ENCODE data around the gene TAS1R3. TPM values are rescaled to one million over a fixed set of nuclear protein-coding genes. Genes with fewer than 3 reads are reported as not detected.
A peak's percentile ranks its signal among the peaks of the same experiment; 100 is the strongest.

TAS1R3 gene
- 0.28 and 0.38 TPM in 2 replicates for total RNA-seq

GRCh38 chr1:1331068-1331965 is at the start of gene TAS1R3:
TSS of gene TAS1R3 (plus strand) at chr1:1331280. CDS start at chr1:1331346, 66 bp downstream.
- Mint-ChIP-seq H3K27ac (no peak within 1 kb of the TSS), H3K27me3 (no peaks in the 10 kb centered on the region), H3K36me3 (ENCODE audit: low read depth) (no peaks in the 10 kb centered on the region), H3K4me3 (no peak within 1 kb of the TSS), H3K4me1 (peaks cover 2% of the 10 kb centered on the region), H3K9me3 (no peaks in the 10 kb centered on the region)
- no peak for DNase-seq
- intact Hi-C loops (cut with micrococcal nuclease): no loop called here

DNA sequence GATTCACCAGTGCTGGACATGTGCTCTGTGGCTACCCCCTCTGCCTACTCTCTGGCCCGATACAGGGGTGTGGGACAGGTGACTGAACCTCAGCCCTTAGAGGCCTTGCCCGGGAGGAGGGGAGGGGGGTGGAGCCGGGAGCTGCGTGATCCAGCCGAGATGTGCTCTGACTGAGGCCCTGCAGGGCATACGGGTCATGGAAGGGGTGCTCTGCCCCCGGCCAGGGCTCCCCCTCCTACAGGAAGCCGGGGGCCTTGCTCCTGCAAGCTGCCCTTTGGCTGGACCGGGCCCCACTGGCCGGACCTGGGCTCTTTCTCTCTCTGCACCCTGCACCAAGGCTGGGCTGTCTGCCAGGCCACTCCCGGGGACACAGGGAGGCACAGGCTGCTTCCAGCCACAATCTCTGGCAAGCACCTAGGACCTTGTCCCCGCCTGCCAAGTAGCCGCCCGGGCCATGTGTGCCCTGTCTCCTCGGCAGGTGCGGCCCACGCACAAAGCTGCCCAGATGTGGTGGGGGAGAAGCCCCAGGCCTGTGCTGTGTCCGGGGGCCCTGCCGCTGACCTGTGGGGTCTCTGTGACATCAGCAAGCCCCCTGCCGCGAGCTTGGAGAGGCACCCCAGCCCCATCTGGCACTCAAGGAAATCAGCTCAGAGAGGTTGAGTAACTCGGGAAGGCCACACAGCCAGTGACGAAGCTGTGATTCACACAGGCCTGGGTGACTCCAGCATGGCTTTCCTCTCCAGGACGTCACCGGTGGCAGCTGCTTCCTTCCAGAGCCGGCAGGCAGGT is 49.4 kb upstream of the TAS1R3 start:
- peaks cover 2% of the 10 kb centered on the region for H3K4me1 Mint-ChIP-seq
- no peaks in the 10 kb centered on the region for H3K27me3 Mint-ChIP-seq
- no peak for DNase-seq
- no peak overlapping the region for H3K27ac Mint-ChIP-seq
- intact Hi-C loops (cut with micrococcal nuclease): no loop called here
- no peak overlapping the region for H3K4me3 Mint-ChIP-seq
- no peaks in the 10 kb centered on the region for H3K36me3 Mint-ChIP-seq (ENCODE audit: low read depth)
- H3K9me3 Mint-ChIP-seq: no peaks in the 10 kb centered on the region

DNA sequence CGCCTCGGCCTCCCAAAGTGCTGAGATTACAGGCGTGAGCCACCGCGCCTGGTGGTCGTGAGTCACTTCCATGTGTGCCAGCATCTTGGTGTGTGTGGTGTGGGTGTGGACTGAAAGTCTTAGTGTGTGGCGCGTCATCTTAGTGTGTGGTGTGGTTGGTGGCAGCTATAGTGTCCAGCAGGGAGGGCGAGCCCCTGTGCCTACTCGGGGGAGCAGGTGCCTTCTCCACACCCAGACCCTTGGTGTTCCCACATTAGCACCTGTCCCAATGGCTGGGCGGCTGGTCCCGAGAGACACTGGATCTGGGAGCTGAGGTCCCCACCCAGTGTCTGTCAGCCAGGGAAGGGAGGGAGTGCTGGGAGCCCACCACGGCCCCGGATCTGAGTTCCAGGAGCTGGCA is 48.1 kb upstream of the TAS1R3 start:
- peaks cover 2% of the 10 kb centered on the region for H3K4me1 Mint-ChIP-seq
- H3K36me3 Mint-ChIP-seq (ENCODE audit: low read depth): no peaks in the 10 kb centered on the region
- DNase-seq: no peak
- intact Hi-C loops (cut with micrococcal nuclease): no loop called here
- no peak overlapping the region for H3K27ac Mint-ChIP-seq
- no peak overlapping the region for H3K4me3 Mint-ChIP-seq
- H3K27me3 Mint-ChIP-seq: no peaks in the 10 kb centered on the region
- H3K9me3 Mint-ChIP-seq: no peaks in the 10 kb centered on the region

DNA sequence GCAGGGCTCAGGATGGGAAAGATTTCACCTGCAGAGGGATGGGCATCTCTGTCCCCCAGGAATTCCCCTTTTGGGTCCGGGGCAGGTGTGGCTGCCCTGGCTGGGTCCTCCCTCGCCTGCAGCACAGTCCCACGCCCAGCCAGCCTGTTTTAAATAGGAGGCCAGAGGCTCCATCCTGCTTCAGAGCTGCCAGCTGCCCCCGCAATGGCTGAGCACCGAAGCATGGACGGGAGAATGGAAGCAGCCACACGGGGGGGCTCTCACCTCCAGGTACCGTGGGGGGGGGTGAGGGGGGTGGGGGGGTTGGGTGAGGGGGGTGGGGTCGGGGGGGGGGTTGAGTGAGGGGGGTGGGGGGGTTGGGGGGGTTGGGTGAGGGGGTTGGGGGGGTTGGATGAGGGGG is 47.3 kb upstream of the TAS1R3 start:
- Mint-ChIP-seq H3K36me3 (ENCODE audit: low read depth) (no peaks in the 10 kb centered on the region), H3K4me1 (peaks cover 2% of the 10 kb centered on the region), H3K9me3 (no peaks in the 10 kb centered on the region), H3K4me3 (no peak overlapping the region), H3K27me3 (no peaks in the 10 kb centered on the region), H3K27ac (no peak overlapping the region)
- intact Hi-C loops (cut with micrococcal nuclease): no loop called here
- DNase-seq: no peak

DNA sequence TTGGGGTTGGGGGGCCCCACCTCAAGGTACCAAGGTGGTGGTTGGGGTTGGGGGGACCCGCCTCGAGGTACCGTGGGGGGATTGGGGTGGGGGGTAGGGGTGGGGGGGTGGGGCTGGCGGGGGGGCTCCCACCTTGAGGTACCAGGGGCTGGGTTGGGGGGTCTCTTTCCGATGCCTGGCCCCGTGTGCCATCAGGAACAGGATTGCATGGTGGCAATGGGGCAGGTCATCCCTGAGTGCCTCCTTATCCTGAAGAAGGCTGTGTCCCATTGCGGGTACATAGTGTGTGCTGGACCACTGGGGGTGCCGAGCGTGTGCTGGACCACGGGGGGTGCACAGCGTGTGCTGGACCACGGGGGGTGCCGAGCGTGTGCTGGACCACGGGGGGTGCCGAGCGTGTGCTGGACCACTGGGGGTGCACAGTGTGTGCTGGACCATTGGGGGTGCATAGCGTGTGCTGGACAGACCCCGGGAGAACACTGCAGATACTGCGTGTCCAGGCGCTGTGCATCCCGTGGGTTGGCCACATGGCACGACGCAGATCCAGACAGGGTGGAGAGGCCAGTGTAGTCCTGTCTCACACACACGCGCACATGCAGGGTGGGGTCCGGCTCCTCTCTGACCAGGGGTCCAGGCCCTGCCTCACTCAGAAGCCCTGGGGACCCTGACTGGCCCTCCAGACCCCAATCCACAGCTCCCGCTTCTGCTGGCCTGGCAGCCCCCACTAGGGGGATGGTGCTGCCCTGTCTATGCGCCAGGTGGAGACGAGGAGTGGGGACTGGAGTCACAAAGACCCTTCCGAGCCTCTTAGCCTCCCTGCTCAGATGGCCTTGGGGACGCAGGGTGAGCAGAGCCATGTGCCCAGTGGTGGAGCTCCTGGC is 46.6 kb upstream of the TAS1R3 start:
- Mint-ChIP-seq H3K9me3 (no peaks in the 10 kb centered on the region), H3K27me3 (no peaks in the 10 kb centered on the region), H3K4me3 (no peak overlapping the region), H3K4me1 (peaks cover 2% of the 10 kb centered on the region), H3K36me3 (ENCODE audit: low read depth) (no peaks in the 10 kb centered on the region), H3K27ac (no peak overlapping the region)
- DNase-seq: no peak
- intact Hi-C loops (cut with micrococcal nuclease): no loop called here

DNA sequence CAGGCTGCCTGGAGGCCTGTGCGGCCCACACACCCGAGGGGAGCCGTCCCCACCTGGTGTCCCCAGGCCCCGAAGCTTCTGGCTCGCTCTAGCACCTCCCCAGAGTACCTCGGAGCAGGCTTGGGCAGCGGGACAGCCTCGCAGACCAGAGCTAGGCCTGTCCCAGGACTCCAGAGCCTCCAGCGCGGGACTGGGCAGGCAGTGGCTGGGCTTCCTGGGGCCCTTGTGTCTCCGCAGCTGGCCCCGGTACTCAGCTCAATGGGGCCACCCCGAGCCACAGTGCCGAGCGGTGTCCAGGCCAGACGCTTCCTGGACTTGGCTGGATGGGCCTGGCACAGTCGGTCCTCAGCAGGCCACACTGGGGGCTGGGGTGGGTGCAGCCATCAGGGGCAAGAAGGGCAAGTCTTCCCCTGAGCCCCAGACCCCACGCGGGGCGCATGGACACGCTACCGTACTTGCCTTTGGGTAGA is 45.9 kb upstream of the TAS1R3 start:
- H3K4me3 Mint-ChIP-seq: no peak overlapping the region
- intact Hi-C loops (cut with micrococcal nuclease): no loop called here
- H3K27ac Mint-ChIP-seq: no peak overlapping the region
- peaks cover 3% of the 10 kb centered on the region for H3K4me1 Mint-ChIP-seq
- DNase-seq: no peak
- H3K27me3 Mint-ChIP-seq: no peaks in the 10 kb centered on the region
- no peaks in the 10 kb centered on the region for H3K36me3 Mint-ChIP-seq (ENCODE audit: low read depth)
- no peaks in the 10 kb centered on the region for H3K9me3 Mint-ChIP-seq

GRCh38 chr1:1285611-1286311 is 45.3 kb upstream of the TAS1R3 start:
- DNase-seq: no peak
- H3K4me1 Mint-ChIP-seq: peaks cover 4% of the 10 kb centered on the region
- intact Hi-C loops (cut with micrococcal nuclease): no loop called here
- H3K4me3 Mint-ChIP-seq: no peak overlapping the region
- H3K27ac Mint-ChIP-seq: no peak overlapping the region
- no peaks in the 10 kb centered on the region for H3K9me3 Mint-ChIP-seq
- H3K36me3 Mint-ChIP-seq (ENCODE audit: low read depth): no peaks in the 10 kb centered on the region
- H3K27me3 Mint-ChIP-seq: no peaks in the 10 kb centered on the region

DNA sequence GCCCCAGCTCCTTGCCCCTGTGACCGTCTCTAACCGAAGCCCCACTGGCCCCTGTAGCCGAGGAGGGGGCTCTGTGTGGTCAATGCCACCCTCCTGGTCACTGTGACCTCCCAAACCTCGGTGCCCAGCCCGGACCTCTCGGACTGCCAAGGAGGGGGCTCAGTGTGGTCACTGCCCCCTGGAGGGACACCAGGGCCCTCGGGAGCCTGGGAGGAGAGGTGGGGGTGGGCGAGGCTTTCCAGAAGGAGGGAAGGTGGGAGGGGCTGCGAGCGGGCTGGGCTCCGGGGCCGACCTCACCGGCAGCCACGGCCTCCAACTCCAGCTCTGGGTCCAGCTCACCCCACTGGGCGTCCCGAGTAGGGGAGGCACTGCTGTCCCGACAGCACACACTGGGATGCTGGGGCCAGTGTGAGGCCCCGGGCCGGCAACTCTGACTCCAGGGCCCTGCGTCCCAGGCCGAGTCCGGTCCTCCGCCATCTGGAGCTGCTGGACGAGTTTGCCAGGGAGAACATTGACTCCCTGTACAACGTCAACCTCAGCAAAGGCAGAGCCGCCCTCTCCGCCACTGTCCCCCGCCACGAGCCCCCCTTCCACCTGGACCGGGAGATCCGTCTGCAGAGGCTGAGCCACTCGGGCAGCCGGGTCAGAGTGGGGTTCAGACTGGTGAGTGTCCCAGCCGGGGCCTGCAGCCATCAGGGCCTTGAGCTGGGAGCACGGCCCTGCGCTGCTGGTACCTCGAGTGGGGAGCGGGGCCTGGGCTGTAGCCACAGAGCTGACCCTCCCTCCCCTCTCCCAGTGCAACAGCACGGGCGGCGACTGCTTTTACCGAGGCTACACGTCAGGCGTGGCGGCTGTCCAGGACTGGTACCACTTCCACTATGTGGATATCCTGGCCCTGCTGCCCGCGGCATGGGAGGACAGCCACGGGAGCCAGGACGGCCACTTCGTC is 44.5 kb upstream of the TAS1R3 start:
- H3K27me3 Mint-ChIP-seq: no peaks in the 10 kb centered on the region
- no peak overlapping the region for H3K27ac Mint-ChIP-seq
- no peaks in the 10 kb centered on the region for H3K36me3 Mint-ChIP-seq (ENCODE audit: low read depth)
- intact Hi-C loops (cut with micrococcal nuclease): no loop called here
- H3K4me3 Mint-ChIP-seq: no peak overlapping the region
- H3K4me1 Mint-ChIP-seq: peaks cover 4% of the 10 kb centered on the region
- no peak for DNase-seq
- no peaks in the 10 kb centered on the region for H3K9me3 Mint-ChIP-seq

- peaks cover 7% of the 10 kb centered on the region for H3K4me1 Mint-ChIP-seq
- no peak overlapping the region for H3K27ac Mint-ChIP-seq
- H3K27me3 Mint-ChIP-seq: no peaks in the 10 kb centered on the region
- H3K9me3 Mint-ChIP-seq: no peaks in the 10 kb centered on the region
- no peak overlapping the region for H3K4me3 Mint-ChIP-seq
- intact Hi-C loops (cut with micrococcal nuclease): no loop called here
- H3K36me3 Mint-ChIP-seq (ENCODE audit: low read depth): no peaks in the 10 kb centered on the region
- no peak for DNase-seq
Observed at GRCh38 chr1:1287288-1288110, 43.6 kb upstream of the TAS1R3 start.

- intact Hi-C loops (cut with micrococcal nuclease): loop anchor here (1.0 to 5.0 kb wide), 2 partner anchors 168 to 258 kb away; no protein-coding TSS in a partner anchor
- Mint-ChIP-seq H3K4me1 (peaks cover 4% of the 10 kb centered on the region), H3K27ac (no peak overlapping the region), H3K36me3 (ENCODE audit: low read depth) (peaks cover 2% of the 10 kb centered on the region), H3K27me3 (no peaks in the 10 kb centered on the region), H3K4me3 (no peak overlapping the region), H3K9me3 (no peaks in the 10 kb centered on the region)
- DNase-seq: peak; percentile 93
Observed at GRCh38 chr1:1290238-1290731, 40.8 kb upstream of the TAS1R3 start.

DNA sequence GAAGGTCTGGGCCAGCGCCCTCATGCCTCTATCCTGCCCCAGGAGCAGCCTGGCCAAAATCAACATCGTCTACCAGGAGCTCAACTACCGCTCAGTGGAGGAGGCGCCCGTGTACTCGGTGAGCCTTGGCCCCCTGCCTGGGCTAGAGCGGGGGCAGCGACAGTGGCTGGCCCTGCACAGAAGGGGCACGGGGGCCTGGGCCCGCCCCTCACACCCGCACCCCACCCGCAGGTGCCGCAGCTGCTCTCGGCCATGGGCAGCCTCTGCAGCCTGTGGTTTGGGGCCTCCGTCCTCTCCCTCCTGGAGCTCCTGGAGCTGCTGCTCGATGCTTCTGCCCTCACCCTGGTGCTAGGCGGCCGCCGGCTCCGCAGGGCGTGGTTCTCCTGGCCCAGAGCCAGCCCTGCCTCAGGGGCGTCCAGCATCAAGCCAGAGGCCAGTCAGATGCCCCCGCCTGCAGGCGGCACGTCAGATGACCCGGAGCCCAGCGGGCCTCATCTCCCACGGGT is 40.0 kb upstream of the TAS1R3 start:
- H3K4me1 Mint-ChIP-seq: peaks cover 4% of the 10 kb centered on the region
- H3K36me3 Mint-ChIP-seq (ENCODE audit: low read depth): peaks cover 2% of the 10 kb centered on the region
- intact Hi-C loops (cut with micrococcal nuclease): loop anchor here (5.0 kb wide), 1 partner anchor 259 kb away; no protein-coding TSS in a partner anchor

More for the DNA sequence above, 40.0 kb upstream of the TAS1R3 start:
- no peak overlapping the region for H3K27ac Mint-ChIP-seq
- H3K27me3 Mint-ChIP-seq: no peaks in the 10 kb centered on the region
- no peaks in the 10 kb centered on the region for H3K9me3 Mint-ChIP-seq
- no peak for DNase-seq
- H3K4me3 Mint-ChIP-seq: no peak overlapping the region
